K562 treated with DMSO at 1 percent for 48 hours (cell line): Measurements from ENCODE around the gene KCNK15. TPM values are rescaled to one million over a fixed set of nuclear protein-coding genes. Genes with fewer than 3 reads are reported as not detected.

Source experiments
- total RNA-seq: library from RNA; unstranded; fragments of 300-600 nt; gene quantifications from 2 replicates; pipeline ENCODE4 v1.2.3, GENCODE V29; 2022; ENCODE audit warnings: low replicate concordance; ENCODE audit errors: extremely low read depth

The KCNK15 gene
- not detected in 2 replicates for total RNA-seq

DNA sequence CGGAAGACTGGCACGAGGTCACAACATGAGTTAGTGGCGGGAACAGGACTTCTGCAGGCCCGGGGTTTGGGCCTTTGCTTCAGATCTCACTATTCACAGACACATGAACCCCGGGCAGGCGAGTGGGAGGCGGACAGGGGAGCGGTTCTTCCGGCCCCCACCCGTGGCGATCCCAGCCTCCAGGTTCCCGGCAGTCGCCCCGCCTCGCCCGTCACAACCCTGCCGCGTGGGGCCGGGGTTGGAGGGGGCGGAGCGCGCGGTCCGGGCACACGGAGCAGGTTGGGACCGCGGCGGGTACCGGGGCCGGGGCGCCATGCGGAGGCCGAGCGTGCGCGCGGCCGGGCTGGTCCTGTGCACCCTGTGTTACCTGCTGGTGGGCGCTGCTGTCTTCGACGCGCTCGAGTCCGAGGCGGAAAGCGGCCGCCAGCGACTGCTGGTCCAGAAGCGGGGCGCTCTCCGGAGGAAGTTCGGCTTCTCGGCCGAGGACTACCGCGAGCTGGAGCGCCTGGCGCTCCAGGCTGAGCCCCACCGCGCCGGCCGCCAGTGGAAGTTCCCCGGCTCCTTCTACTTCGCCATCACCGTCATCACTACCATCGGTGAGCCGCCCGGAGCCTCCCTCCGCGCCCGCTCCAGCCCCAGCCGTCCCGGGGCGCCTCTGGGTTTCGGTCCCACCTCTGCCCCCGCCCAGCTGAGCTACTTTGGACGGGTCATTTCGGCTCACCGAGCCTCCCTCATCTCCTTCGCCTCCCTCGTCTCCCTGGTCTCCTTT lies at the start of gene KCNK15:
TSS of gene KCNK15 (plus strand) at position 268 of the 769 bp plus-strand sequence. CDS start at position 314, 46 bp downstream.

GRCh38 chr20:44714701-44715498 lies 30.8 kb upstream of the KCNK15 start, which contains the start of gene CCN5:
Gene CCN5, plus strand, starts transcription at chr20:44715369. Its CDS starts 22 bp downstream, at chr20:44715391.

Other genes starting within 250 kb of the KCNK15 start
- gene SERINC3, start 223.8 kb upstream of the KCNK15 start, total RNA-seq, result not detected in 2 replicates
- not detected in 2 replicates for gene PKIG, start 163.3 kb upstream of the KCNK15 start, total RNA-seq
- gene ADA, start 94.2 kb upstream of the KCNK15 start, total RNA-seq, result not detected in 2 replicates
- not detected in 2 replicates for gene CCN5, start 30.5 kb upstream of the KCNK15 start, total RNA-seq
- gene RIMS4, start 64.7 kb downstream of the KCNK15 start, total RNA-seq, result not detected in 2 replicates
- not detected in 2 replicates for gene YWHAB, start 139.8 kb downstream of the KCNK15 start, total RNA-seq
- not detected in 2 replicates for gene PABPC1L, start 164.2 kb downstream of the KCNK15 start, total RNA-seq
- not detected in 2 replicates for gene TOMM34, start 214.5 kb downstream of the KCNK15 start, total RNA-seq
- not detected in 2 replicates for gene STK4, start 220.6 kb downstream of the KCNK15 start, total RNA-seq